Smooth muscle cell (in vitro differentiated cells): ENCODE results near the gene SPDYC. TPM values are rescaled to one million over a fixed set of nuclear protein-coding genes. Genes with fewer than 3 reads are reported as not detected.

Source experiments
- DNase-seq: peaks from one replicate; lab custom pipeline; 2025; ENCODE audit not compliant: unreplicated experiment; lab: John Stamatoyannopoulos, UW
- H2AFZ ChIP-seq: fragments of 200-600 bp; sonication (generic); 2 replicates; pipeline ENCODE4 v1.6.0; 2016; ENCODE audit warnings: antibody characterized with exemption, low read depth, mild to moderate bottlenecking
- H3F3A ChIP-seq: fragments of 200-600 bp; sonication (generic); 2 replicates; pipeline ENCODE4 v1.6.0; 2017; ENCODE audit warnings: antibody characterized with exemption, low read depth
- H3K27ac ChIP-seq: fragments of 200-600 bp; sonication (generic); 2 replicates; pipeline ENCODE4 v1.5.1; 2016; ENCODE audit warnings: low read depth, mild to moderate bottlenecking
- H3K27me3 ChIP-seq: fragments of 200-600 bp; sonication (generic); 2 replicates; pipeline ENCODE4 v1.6.1; 2016; ENCODE audit warnings: low read depth, mild to moderate bottlenecking
- H3K36me3 ChIP-seq: fragments of 200-600 bp; sonication (generic); 2 replicates; pipeline ENCODE4 v1.5.1; 2016; ENCODE audit warnings: low read depth
- H3K4me1 ChIP-seq: fragments of 200-600 bp; sonication (generic); 2 replicates; pipeline ENCODE4 v1.5.1; 2016; ENCODE audit warnings: low read depth
- H3K4me2 ChIP-seq: fragments of 200-600 bp; sonication (generic); 2 replicates; pipeline ENCODE4 v1.6.0; 2016; ENCODE audit warnings: mild to moderate bottlenecking
- H3K4me3 ChIP-seq: fragments of 200-600 bp; sonication (generic); 2 replicates; pipeline ENCODE4 v1.5.1; 2016; ENCODE audit warnings: mild to moderate bottlenecking
- H3K79me2 ChIP-seq: fragments of 200-600 bp; sonication (generic); 2 replicates; pipeline ENCODE4 v1.6.0; 2016; ENCODE audit warnings: low read depth, mild to moderate bottlenecking
- H3K9ac ChIP-seq: fragments of 200-600 bp; sonication (generic); 2 replicates; pipeline ENCODE4 v1.6.0; 2016; ENCODE audit warnings: low read depth
- H3K9me3 ChIP-seq: fragments of 200-600 bp; sonication (generic); replicated peaks from 2 replicates; pipeline ENCODE4 v1.5.1; 2016; ENCODE audit warnings: low read depth
- H4K20me1 ChIP-seq: fragments of 200-600 bp; sonication (generic); 2 replicates; pipeline ENCODE4 v1.6.0; 2016; ENCODE audit warnings: low read depth
- WGBS: methylation state at CpG from one replicate; pipeline ENCODE4 v1.1.7; 2016; ENCODE audit warnings: low lambda C conversion rate; 5-methylcytosine and 5-hydroxymethylcytosine counted together
- polyA plus RNA-seq: library from polyadenylated mRNA; unstranded; fragments of >200 nt; fragmentation: Nextera tagmentation; extraction: Ambion mirVana; gene quantifications from 2 replicates; pipeline ENCODE4 v1.2.1, GENCODE V29; 2016
- total RNA-seq: library from RNA; depleted of rRNA; stranded (reverse); fragments of >200 nt; gene quantifications from 2 replicates; pipeline ENCODE4 v1.2.3, GENCODE V29; 2014
- TF ChIP-seq, protein P1 (sequence below): fragments of 200-600 bp; sonication (generic); IDR thresholded peaks from 2 replicates; pipeline ENCODE4 v1.5.1; 2017; ENCODE audit warnings: borderline replicate concordance, mild to moderate bottlenecking, antibody characterized with exemption; ENCODE audit not compliant: insufficient read depth, poor library complexity, severe bottlenecking

The SPDYC gene
- total and polyA plus RNA-seq, 2 experiments from 2014 or later = not detected

GRCh38 chr11:65213322-65214211, 43.5 kb downstream of the SPDYC start:
- Histone ChIP-seq H3K9ac (no peak overlapping the region), H3K4me3 (no peak overlapping the region), H3F3A (no peaks in the 10 kb centered on the region), H3K79me2 (no peaks in the 10 kb centered on the region), H3K36me3 (no peaks in the 10 kb centered on the region), H3K27me3 (no peaks in the 10 kb centered on the region), H4K20me1 (no peaks in the 10 kb centered on the region), H3K4me1 (no peaks in the 10 kb centered on the region), H2AFZ (no peak overlapping the region), H3K27ac (no peak overlapping the region), H3K4me2 (no peak overlapping the region), H3K9me3 (no peaks in the 10 kb centered on the region)
- 80% methylated on average over 23 of the region's 26 CpGs for WGBS
- DNase-seq = no peak
- TF ChIP-seq, protein P1, sequence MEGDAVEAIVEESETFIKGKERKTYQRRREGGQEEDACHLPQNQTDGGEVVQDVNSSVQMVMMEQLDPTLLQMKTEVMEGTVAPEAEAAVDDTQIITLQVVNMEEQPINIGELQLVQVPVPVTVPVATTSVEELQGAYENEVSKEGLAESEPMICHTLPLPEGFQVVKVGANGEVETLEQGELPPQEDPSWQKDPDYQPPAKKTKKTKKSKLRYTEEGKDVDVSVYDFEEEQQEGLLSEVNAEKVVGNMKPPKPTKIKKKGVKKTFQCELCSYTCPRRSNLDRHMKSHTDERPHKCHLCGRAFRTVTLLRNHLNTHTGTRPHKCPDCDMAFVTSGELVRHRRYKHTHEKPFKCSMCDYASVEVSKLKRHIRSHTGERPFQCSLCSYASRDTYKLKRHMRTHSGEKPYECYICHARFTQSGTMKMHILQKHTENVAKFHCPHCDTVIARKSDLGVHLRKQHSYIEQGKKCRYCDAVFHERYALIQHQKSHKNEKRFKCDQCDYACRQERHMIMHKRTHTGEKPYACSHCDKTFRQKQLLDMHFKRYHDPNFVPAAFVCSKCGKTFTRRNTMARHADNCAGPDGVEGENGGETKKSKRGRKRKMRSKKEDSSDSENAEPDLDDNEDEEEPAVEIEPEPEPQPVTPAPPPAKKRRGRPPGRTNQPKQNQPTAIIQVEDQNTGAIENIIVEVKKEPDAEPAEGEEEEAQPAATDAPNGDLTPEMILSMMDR = no peak

DNA sequence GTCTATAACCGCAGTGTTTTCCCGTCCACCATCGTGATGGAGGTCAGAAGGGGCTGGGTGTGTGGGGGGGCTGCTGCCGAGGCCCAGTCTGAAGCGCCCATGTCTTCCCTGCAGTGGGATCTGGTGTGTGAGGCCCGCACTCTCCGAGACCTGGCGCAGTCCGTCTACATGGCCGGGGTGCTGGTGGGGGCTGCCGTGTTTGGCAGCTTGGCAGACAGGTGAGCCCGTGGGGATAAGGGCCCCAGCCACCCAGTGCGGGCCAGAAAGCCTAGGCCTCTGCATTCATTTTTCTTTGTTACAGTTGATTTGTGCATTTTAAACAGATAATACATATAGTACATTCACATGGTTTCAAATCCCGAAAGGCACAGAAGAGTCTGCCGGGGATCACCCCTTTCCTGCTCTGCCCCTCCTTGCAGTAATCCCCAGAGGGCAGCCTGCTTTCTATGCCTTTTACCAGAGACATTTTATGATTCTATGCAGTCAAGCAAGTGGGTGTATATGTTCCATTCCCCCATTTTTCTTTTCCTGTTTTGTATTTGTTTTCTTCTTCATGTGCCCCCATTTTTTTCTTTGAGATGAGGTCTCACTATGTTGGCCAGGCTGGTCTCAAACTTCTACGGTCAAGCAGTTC, 44.3 kb downstream of the SPDYC start:
- Histone ChIP-seq H3K4me1 (no peaks in the 10 kb centered on the region), H4K20me1 (no peaks in the 10 kb centered on the region), H3K9me3 (no peaks in the 10 kb centered on the region), H3F3A (no peaks in the 10 kb centered on the region), H3K27ac (no peak overlapping the region), H3K9ac (no peak overlapping the region), H3K36me3 (no peaks in the 10 kb centered on the region), H3K4me3 (no peak overlapping the region), H3K4me2 (no peak overlapping the region), H2AFZ (no peak overlapping the region), H3K79me2 (no peaks in the 10 kb centered on the region), H3K27me3 (no peaks in the 10 kb centered on the region)
- DNase-seq = no peak
- TF ChIP-seq, protein P1 = no peak
- WGBS = 90% methylated on average over 16 of the region's 16 CpGs

GRCh38 chr11:65215441-65216076, 45.5 kb downstream of the SPDYC start:
- Histone ChIP-seq H2AFZ (no peak overlapping the region), H3K79me2 (no peaks in the 10 kb centered on the region), H3K36me3 (no peaks in the 10 kb centered on the region), H3K4me2 (no peak overlapping the region), H4K20me1 (no peaks in the 10 kb centered on the region), H3K4me3 (no peak overlapping the region), H3K9ac (no peak overlapping the region), H3F3A (no peaks in the 10 kb centered on the region), H3K27ac (no peak overlapping the region), H3K9me3 (no peaks in the 10 kb centered on the region), H3K4me1 (no peaks in the 10 kb centered on the region), H3K27me3 (no peaks in the 10 kb centered on the region)
- DNase-seq = no peak
- 87% methylated on average over 14 of the region's 24 CpGs for WGBS
- TF ChIP-seq, protein P1 = no peak
